ENCODE results near the gene AP2A2. TPM values are rescaled to one million over a fixed set of nuclear protein-coding genes. Genes with fewer than 3 reads are reported as not detected.

The AP2A2 gene
- total RNA-seq, 1 donor from 2014 or later, result 91.4 TPM

- no peak overlapping the region for H3K4me3 ChIP-seq (ENCODE audit: low read depth, low read length)
These were observed 16.3 kb upstream of the AP2A2 start for GRCh38 chr11:909406-909805.

GRCh38 chr11:910044-910588, 15.6 kb upstream of the AP2A2 start:
- TF ChIP-seq CTCF (IDR thresholded peaks at IDR 0.05; ENCODE audit: insufficient read depth, low read length, poor library complexity, severe bottlenecking), result no peak
- no peaks in the 10 kb centered on the region for H3K27me3 ChIP-seq (ENCODE audit: control insufficient read depth, insufficient read depth, low read length)
- no peaks in the 10 kb centered on the region for H3K36me3 ChIP-seq (ENCODE audit: control insufficient read depth, insufficient read depth, low read length)
- peak overlapping the region; percentile 77 for H3K4me3 ChIP-seq (ENCODE audit: low read depth, low read length)
- no peak for DNase-seq (ENCODE audit: low read depth)

More at GRCh38 chr11:909406-909805, 16.3 kb upstream of the AP2A2 start:
- no peak for DNase-seq (ENCODE audit: low read depth)
- Histone ChIP-seq H3K27me3 (ENCODE audit: control insufficient read depth, insufficient read depth, low read length) (no peaks in the 10 kb centered on the region), H3K36me3 (ENCODE audit: control insufficient read depth, insufficient read depth, low read length) (peaks cover 1% of the 10 kb centered on the region)
- TF ChIP-seq CTCF (IDR thresholded peaks at IDR 0.05; ENCODE audit: insufficient read depth, low read length, poor library complexity, severe bottlenecking), result no peak

- no peak for DNase-seq (ENCODE audit: low read depth)
- Histone ChIP-seq H3K4me3 (ENCODE audit: low read depth, low read length) (peak within 1 kb of the TSS; percentile 77), H3K36me3 (ENCODE audit: control insufficient read depth, insufficient read depth, low read length) (no peaks in the 10 kb centered on the region), H3K27me3 (ENCODE audit: control insufficient read depth, insufficient read depth, low read length) (no peaks in the 10 kb centered on the region)
- TF ChIP-seq CTCF (IDR thresholded peaks at IDR 0.05; ENCODE audit: insufficient read depth, low read length, poor library complexity, severe bottlenecking), result no peak
These were observed 15.1 kb upstream of the AP2A2 start, which contains the start of gene CHID1 for GRCh38 chr11:910589-911030. Gene CHID1 (minus strand): TSS chr11:910810. CDS start chr11:904816, 5,994 bp downstream.

DNA sequence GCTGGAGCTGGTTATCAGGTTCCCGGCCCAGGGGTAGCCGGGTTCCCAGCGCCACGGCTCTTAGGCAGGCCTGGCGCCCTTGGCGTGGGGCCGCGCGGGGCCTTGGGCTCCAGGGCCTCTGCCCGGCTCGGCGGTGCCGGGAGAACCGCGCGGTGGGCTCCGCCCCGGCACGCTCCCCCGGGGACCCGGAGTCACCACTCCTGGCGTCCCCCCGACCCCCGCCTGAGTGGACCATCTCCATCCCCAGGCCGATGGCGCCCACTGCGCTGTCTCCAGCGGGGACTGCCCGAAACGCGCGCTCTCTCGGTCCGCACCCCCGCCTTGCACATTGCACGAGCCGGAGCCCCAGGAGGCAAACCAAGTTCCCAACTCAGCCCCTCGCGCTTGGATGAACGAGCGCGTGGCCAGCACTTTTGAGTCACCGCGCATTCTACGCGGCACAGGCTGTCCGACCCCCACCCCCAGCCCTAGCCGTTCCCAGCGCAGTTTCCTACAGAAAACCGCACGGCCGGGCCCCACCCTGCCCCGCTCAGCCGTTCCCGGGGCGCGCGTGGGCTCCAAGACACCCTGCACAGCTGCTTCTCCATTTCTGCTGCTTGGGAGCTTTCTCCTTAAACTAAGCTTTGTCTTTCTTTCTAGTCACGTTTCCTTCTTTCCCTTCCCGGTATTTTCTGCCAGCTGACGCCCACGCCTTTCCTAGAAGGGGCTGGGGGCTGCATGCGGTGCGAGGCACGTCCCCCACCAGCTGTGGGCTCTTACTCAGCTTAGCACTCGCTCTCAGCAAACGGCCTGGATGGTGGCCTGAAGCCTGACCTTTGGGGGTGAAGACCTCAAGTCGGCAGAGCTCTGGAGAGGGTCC, 14.4 kb upstream of the AP2A2 start:
- Histone ChIP-seq H3K36me3 (ENCODE audit: control insufficient read depth, insufficient read depth, low read length) (no peaks in the 10 kb centered on the region), H3K4me3 (ENCODE audit: low read depth, low read length) (peak overlapping the region; percentile 50), H3K27me3 (ENCODE audit: control insufficient read depth, insufficient read depth, low read length) (no peaks in the 10 kb centered on the region)
- DNase-seq (ENCODE audit: low read depth), result no peak
- TF ChIP-seq CTCF (IDR thresholded peaks at IDR 0.05; ENCODE audit: insufficient read depth, low read length, poor library complexity, severe bottlenecking), result no peak

GRCh38 chr11:911890-912219, 13.8 kb upstream of the AP2A2 start:
- H3K4me3 ChIP-seq (ENCODE audit: low read depth, low read length), result no peak overlapping the region
- H3K36me3 ChIP-seq (ENCODE audit: control insufficient read depth, insufficient read depth, low read length), result no peaks in the 10 kb centered on the region
- no peak for DNase-seq (ENCODE audit: low read depth)
- no peak for TF ChIP-seq CTCF (IDR thresholded peaks at IDR 0.05; ENCODE audit: insufficient read depth, low read length, poor library complexity, severe bottlenecking)
- H3K27me3 ChIP-seq (ENCODE audit: control insufficient read depth, insufficient read depth, low read length), result no peaks in the 10 kb centered on the region
